H4 (cell line): ENCODE results near the gene LRRC7. TPM values are rescaled to one million over a fixed set of nuclear protein-coding genes. Genes with fewer than 3 reads are reported as not detected.

Experiments used
- DNase-seq: peaks from one replicate; pipeline ENCODE4 v3.0.0-alpha.2; 2015; ENCODE audit warnings: low spot score
- total RNA-seq: library from RNA; depleted of rRNA; stranded (reverse); fragments of >200 nt; shearing (Covaris generic); gene quantifications from 2 replicates; pipeline ENCODE4 v1.2.3, GENCODE V29; 2014; rRNA removed

The LRRC7 gene
- total RNA-seq, result 0.10 TPM in 1 of 2 replicates, not detected in the other

GRCh38 chr1:69567652-69568420 lies at the start of gene LRRC7:
LRRC7 (plus strand) TSS chr1:69567922; CDS start chr1:69568640, 718 bp downstream.
- no peak for DNase-seq

GRCh38 chr1:69519006-69519405 lies 48.7 kb upstream of the LRRC7 start:
- DNase-seq, result no peak

- DNase-seq, result no peak
These were observed 47.4 kb upstream of the LRRC7 start for GRCh38 chr1:69520326-69520725.

GRCh38 chr1:69523032-69523431 lies 44.7 kb upstream of the LRRC7 start:
- DNase-seq, result peak; percentile 83

DNA sequence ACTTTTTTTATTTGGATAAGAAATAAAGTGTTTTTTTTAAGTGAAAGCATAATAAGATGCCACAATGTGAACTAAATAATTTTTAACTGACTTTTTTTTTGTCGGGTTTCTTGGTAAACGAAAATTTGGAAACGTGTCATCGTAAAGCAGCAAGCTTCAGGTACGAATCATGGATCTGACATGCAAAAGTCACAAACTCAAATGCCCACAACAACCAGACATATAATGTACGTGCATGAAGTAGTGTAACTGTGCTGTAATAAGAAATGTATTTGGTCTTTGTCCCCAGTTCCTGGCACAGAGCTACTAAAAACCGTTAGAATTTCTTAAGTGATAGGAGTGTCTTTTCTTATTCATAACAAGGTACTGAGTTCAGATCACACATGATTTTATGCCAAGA lies 44.3 kb upstream of the LRRC7 start:
- no peak for DNase-seq

DNA sequence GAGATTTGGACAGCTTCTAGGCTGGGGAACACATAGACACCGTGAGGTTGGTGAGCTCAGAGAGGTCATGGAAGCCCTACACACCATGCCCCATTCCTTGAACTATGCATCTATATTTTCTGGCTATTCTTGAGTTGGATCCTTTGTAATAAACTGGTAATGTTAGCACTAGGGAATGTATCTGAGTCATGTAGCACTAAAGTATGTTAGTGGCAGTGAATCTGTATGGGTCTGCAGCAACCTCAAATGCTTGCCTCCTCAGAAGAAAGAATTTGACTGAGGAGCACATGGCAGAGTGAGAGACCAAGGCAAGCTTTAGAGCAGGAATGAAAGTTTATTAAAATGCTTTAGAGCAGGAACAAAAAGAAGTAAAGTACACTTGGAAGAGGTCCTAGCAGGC lies 43.7 kb upstream of the LRRC7 start:
- peak; percentile 21 for DNase-seq

- no peak for DNase-seq
These were observed 40.4 kb upstream of the LRRC7 start for GRCh38 chr1:69527273-69527672.

- DNase-seq, result no peak
These were observed 39.3 kb upstream of the LRRC7 start for GRCh38 chr1:69528376-69528775.

- DNase-seq, result no peak
These were observed 34.4 kb upstream of the LRRC7 start for GRCh38 chr1:69533343-69533742.

DNA sequence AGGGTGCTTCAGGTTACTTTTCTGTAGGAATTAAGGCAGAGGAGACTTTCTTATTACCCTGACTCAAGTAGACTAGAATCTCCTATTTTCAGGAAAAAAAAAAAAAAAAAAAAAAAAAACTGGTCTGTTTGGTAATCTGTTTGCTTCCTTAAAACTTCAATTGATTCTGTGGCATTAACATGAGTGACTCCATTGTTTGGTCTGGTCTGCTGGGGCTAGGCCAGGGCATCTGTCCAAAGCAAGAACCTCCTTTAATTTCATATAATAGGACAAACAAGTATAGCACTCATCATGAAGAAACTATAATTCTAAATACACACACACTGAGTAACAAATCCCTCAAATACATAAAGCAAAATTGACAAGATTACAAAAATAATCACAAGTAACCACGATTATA lies 32.9 kb upstream of the LRRC7 start:
- no peak for DNase-seq

- no peak for DNase-seq
These were observed 32.2 kb upstream of the LRRC7 start for GRCh38 chr1:69535490-69535889.

DNA sequence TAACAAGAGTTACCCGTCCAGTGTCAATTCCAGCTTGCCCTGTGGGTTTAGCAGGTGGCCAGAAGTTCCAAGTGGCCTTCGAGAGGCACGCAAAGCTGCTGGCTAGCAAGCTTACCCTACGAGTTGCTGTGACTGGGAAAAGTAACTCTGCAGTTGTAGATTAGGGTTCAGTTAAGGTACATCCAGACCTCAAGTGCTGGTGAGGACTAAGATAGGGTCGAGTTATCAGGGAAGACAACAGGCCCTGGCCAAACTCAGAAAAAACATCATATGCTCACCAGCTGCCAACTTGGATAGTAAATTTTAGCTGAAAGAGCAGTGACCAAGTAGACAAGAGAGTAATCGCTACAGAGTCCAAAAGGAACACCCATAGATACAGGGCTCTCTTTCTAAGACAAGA lies 27.7 kb upstream of the LRRC7 start:
- DNase-seq, result no peak

GRCh38 chr1:69551476-69552324 lies 16.0 kb upstream of the LRRC7 start:
- no peak for DNase-seq

DNA sequence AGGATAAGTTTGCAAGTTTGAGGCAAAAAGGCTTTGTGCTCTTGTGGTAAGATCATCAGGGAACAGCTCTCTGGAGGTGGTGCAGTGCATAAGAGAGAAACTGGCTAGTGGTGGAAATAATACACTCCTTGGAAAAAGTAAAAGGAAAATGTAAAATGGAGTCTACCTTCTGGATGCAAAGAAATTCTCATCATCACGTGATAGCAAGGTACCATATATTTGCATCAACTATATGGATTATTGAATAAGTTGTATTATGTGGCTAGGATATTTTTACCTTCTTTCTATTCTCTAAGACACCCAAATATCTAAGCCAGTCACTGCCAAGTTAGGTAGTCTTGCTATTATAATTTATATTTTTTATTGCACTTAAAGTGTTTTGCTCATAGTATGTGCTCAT lies 14.0 kb upstream of the LRRC7 start:
- no peak for DNase-seq

- no peak for DNase-seq
These were observed 876 bp downstream of the LRRC7 start for GRCh38 chr1:69568421-69569174.

DNA sequence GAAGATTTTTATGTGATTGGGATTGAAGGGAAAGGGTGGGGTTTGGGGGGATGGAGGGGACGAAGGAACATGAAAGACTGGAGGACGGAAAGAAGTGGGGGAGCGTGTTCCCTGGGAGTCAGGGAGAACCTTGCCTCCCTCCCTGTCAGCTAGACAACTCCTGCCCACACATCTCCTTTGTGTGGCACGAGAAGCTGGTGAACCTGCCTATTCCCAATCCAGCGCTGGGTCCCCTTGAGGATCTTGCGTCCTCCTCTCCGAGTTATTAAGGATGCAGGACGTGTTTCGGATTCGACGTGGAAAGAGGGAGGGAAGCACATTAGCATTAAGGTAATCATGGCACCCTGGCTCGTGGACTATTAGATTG lies 1.4 kb downstream of the LRRC7 start:
- no peak for DNase-seq

DNA sequence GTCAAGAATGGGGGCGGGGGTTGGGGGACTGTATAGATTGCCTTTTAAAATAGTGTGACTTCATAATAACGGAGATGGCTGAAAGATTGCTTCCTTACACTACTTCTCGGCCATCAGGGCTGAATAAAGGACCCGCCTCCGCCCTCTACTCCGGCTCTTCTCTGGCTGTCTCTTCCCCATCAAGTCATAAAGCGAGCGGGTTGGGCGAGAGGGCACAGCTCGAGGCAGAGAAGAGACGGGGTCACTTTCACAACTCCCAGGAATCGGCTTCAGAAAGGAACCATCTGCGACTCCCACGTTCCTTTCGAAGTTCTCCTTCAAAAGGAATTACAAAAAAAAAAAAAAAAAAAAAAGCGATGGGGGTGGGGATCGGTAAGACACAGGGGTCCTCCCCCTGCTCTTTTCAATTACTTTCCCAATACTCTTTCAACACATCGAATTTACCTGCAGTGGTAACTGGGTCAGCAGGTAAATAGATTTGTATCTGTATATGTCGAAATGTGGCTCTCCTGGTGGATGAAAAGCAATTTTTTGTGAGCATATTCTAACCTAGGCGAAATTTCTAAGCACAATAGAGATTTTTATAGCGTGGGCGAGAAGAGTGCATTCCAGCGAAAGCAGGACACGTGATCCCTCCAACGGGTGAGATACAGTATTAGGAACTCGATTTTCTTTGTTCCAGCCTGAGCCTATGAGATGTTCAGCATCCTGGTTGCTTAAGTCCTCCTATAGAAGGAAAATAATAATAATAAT lies 2.0 kb downstream of the LRRC7 start:
- DNase-seq, result no peak

DNA sequence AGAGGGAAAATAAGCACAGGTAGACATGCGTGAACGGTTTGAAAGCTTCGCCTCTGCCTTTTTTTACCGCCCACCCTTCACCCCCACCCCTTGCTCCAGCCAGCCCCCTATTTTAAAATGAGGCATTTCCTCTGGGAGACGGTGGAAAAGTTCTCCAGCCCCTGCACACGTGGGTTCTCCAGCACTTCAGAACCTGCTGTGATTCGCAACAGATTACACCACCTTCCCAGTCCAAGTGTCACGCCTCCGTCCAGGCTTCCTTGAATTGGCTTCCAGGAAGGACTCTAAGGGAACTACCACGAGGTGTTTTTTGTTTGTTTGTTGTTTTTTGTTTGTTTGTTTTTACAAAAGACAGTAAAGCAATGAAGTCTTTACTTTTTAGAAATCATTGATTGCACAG lies 2.6 kb downstream of the LRRC7 start:
- no peak for DNase-seq

DNA sequence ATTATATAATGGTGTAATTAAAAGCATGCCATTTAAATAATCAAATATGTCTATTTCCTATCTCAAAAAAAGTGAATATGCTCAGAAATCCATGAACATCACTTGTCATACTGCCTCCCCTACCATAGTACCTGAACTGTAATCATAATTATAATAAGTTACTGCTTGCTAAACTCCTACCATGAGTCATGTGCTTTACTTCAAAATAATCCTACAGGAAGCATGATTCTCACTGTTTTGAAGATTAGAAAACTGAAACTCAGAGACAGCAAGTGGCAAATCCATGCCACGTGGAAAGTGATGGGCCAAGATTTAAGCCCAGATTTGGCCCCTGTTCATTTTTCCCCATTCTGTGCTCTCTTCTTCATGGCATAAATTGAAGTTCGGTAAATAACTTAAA lies 5.2 kb downstream of the LRRC7 start:
- DNase-seq, result peak; percentile 41

DNA sequence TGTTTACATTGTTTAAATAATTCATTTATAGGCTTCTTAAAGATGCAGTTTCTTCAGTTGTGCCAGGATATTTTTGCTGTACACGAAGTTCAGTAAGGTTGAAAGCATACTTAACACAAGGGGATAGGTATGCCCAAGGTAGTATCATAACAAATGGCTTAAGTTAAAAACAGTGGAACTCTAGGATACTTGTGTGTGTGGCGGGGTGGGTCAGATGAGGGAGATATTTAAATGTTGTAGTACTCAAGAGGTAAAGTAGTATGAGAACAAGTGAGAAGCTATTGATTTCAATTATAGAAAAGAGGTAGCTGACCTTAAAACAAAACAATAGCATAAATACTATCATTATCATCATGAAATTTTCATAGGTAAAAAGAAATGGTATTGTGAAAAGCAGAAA lies 6.2 kb downstream of the LRRC7 start:
- no peak for DNase-seq

DNA sequence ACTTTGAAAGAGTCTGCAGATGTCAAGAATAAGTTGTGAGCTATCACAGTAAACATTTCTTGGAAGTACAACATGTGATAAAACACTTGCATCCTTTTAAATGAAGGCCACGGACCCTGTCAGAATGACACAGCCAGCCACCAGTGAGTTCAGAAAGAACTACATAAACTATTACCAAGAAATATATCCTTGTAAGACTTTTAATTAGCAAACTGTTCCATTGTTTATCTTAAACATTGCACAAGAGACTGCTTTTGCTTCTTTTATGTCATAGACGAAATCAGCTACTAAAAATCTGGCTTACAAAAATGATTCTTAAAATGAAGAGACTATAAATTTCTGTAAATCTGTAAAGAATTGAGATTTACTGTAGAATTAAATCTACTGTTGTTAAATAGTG lies 17.9 kb downstream of the LRRC7 start:
- DNase-seq, result peak; percentile 24

DNA sequence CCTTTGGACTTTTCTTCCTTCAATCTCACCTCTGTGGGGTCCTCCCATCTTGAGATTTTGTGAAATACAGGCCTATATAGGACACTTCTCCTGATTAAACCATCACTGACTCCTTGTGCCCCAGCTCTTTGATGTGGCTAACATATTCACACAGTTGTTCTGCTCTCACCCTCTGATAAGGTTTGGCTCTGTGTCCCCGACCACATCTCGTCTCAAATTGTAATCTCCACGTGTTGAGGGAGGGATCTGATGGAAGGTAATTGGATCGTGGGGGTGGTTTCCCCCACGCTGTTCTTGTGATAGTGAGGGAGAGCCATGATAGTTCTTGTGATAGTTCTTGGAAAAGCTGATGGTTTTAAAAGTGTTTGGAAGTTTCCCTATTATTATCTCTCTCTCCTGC lies 19.7 kb downstream of the LRRC7 start:
- no peak for DNase-seq
